NCI-H2227 (cell line): ENCODE data around the gene NFIL3.
"Not testable (repeated sequence)": the region's sequence is repeated elsewhere in the genome, so short reads cannot be mapped to it uniquely, and the experiment has no call there.

Experiments
- DNase-seq: peaks from one replicate; lab custom pipeline; 2025; ENCODE audit not compliant: unreplicated experiment; lab: John Stamatoyannopoulos, UW

The NFIL3 gene, protein sequence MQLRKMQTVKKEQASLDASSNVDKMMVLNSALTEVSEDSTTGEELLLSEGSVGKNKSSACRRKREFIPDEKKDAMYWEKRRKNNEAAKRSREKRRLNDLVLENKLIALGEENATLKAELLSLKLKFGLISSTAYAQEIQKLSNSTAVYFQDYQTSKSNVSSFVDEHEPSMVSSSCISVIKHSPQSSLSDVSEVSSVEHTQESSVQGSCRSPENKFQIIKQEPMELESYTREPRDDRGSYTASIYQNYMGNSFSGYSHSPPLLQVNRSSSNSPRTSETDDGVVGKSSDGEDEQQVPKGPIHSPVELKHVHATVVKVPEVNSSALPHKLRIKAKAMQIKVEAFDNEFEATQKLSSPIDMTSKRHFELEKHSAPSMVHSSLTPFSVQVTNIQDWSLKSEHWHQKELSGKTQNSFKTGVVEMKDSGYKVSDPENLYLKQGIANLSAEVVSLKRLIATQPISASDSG

DNA sequence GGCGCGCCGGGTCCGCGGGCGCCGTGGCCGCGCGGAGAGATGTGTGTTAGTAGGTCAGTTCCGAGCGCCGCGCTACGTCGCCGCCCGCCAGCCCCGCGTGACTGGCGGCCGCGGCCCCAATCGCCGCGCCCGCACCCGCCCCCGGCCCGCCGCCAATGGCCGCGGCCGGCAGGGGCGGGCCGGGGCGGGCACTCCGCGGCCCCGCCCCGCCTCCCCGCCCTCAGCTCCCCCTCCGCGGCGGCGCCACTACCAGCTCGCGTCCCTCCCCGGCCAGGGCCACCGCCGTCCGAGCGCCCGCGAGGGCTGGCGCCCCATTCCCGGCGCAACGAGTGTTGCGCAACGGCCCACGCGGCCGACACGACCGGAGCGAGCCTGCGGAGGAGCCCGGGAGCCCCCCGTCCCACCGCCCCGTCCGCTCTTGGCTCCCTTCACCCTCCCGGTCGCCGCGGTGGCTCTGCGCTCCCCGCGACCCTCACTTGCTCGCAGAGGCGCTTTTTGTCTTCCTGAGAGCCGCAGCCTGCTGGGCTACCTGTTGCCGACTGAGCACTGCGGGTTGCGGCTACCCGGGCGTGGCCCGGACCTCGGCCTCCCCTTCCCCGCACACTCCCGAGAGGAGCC lies at the start of gene NFIL3:
Gene NFIL3, minus strand, starts transcription at position 48 of the 618 bp plus-strand sequence. CDS start 13,098 bp downstream, outside the sequence.
- DNase-seq, result peak; percentile 84

DNA sequence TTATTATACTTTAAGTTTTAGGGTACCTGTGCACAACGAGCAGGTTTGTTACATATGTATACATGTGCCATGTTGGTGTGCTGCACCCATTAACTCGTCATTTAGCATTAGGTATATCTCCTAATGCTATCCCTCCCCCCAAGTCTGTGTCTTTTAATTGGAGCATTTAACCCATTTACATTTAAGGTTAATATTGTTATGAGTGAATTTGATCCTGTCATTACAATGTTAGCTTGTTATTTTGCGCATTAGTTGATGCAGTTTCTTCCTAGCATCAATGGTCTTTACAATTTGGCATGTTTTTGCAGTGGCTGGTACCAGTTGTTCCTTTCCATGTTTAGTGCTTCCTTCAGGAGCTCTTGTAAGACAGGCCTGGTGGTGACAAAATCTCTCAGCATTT lies 47.9 kb upstream of the NFIL3 start:
- DNase-seq, result not testable (repeated sequence)

- DNase-seq, result no peak
Measured at GRCh38 chr9:91465420-91465819, 41.8 kb upstream of the NFIL3 start.

DNA sequence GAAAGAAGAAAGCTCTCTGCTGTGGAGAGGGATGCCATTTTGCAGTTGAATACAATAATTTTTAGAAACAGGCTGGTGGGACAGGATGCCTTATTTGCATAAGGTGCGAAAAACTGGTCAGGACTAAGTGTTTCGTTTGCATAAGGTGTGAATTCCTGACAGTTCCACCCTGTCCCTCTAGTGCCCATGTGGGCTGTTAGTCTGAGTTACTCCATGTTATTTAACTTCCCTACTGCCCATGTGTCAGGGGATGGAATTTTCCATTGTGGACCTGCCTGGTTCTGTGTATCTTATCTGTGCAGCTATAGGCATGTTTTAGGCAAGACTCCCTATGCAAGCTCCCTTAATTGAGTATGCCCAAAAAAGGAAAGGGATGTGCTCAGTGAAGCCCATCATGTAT lies 35.3 kb upstream of the NFIL3 start:
- no peak for DNase-seq

DNA sequence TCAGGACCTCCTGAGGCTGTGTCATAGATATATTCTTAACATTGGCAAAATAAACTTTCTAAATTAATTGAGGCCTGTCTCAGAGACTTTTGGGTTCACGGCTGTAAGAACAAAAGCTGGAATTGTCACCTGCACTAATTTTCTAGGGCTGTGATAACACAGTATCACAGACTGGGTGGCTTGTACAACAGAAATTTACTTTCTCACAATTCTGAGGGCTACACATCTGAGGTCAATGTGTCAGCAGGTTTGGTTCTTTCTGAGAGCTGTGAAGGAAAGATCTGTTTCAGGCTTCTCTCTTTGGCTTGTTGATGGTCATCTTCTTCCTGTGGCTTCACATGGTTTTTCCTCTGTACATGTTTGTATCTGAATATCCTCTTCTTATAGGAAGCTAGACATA lies 29.2 kb upstream of the NFIL3 start:
- no peak for DNase-seq

- no peak for DNase-seq
Measured at GRCh38 chr9:91451431-91452270, 28.0 kb upstream of the NFIL3 start.

DNA sequence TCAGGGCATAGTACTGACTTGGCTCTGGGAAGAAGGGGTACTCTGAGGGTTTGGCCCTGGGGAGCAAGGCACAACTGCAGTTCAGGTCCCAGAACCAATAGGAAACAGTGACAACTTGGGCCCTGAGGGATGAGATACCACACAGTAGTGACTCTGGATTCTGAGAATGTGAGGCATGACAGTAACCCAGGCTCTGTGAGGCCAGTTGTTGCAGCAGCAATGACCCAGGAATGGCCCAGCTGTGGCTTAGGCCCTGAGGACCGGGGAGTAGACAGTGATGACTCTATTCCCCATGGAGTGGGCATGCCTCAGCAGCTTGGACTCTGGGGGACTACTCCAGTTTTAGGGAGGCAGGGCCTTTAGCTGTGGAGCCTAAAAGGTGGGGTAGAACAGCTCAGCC lies 21.5 kb upstream of the NFIL3 start:
- DNase-seq, result no peak

DNA sequence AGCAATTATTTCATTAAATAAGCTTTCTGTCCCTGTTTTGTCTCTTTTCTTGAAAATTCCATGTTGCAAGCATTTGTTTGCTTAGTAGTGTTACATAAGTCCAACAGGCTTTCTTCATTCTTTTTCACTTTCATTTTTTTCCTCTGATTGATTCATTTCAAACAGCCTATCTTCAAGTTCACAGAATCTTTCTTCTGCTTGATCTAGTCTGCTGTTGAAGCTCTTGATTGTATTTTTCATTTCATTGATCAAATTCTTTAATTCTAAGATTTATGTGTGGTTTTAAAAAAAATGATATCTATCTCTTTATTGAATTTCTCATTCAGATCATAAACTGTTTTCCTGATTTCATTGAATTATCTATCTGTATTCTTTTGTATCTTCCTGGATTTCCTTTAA lies 20.4 kb upstream of the NFIL3 start:
- DNase-seq, result no peak

GRCh38 chr9:91443321-91443993 lies 19.8 kb upstream of the NFIL3 start:
- no peak for DNase-seq

- DNase-seq, result no peak
Measured at GRCh38 chr9:91436841-91437240, 13.2 kb upstream of the NFIL3 start.

DNA sequence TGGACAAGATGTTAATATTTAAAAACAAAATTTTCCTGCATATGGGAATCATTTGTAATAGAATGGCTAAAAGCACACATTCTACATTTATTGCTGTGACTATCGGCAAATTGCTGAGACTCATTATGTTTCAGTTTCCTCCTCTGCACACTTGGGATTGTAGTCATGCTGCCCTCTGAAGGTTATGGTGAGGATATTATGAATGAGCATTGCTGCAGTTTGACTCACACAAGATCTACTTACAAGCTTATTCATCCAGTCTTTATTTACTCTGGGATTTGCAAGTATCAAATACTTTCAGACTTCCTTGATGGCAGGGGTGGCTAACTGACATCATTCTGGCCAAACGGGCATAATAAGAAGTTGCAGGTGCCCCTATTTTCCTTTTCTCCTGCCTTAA lies 9.5 kb upstream of the NFIL3 start:
- no peak for DNase-seq

DNA sequence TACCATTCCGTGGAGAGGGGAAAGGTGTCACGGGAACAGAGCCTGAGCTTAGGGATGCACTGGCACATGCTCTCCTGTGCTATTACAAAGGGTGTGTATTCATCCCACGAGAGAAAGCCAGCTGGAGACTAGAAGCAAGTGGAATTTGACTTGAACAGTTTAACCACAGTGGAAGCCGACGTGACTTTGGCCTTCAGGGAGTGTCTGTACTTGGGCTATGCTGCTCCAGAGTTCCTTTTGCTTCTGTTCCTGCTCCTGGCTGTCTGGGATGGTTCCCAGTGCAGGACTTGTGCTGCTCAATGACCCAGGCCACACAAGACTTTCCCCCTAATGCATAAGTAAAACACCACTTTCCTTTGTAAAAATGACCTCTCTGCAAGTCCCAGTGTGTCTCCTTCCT lies 7.9 kb upstream of the NFIL3 start:
- no peak for DNase-seq

- DNase-seq, result no peak
Measured at GRCh38 chr9:91429501-91429900, 5.9 kb upstream of the NFIL3 start.

GRCh38 chr9:91428927-91429351 lies 5.3 kb upstream of the NFIL3 start:
- no peak for DNase-seq

GRCh38 chr9:91428436-91428835 lies 4.8 kb upstream of the NFIL3 start:
- DNase-seq, result no peak

DNA sequence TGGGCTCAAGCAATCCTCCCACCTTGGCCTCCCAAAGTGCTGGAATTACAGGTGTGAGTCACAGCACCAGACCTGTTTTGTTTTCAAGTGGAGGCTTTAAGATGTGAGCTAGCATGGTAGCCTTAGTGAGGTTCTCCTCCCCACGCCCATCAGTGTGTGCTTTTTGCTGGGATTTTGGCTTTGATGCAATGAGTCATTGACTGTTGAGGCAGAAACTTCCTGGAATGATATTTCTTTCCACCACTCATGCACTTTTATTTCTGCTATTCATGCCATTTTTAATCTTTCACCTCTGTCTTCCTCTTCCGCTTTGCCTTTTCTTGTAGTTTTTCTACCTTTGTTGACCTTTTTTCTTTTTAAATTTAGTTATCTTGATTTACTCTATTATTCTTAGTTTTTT lies 4.2 kb upstream of the NFIL3 start:
- DNase-seq, result no peak

DNA sequence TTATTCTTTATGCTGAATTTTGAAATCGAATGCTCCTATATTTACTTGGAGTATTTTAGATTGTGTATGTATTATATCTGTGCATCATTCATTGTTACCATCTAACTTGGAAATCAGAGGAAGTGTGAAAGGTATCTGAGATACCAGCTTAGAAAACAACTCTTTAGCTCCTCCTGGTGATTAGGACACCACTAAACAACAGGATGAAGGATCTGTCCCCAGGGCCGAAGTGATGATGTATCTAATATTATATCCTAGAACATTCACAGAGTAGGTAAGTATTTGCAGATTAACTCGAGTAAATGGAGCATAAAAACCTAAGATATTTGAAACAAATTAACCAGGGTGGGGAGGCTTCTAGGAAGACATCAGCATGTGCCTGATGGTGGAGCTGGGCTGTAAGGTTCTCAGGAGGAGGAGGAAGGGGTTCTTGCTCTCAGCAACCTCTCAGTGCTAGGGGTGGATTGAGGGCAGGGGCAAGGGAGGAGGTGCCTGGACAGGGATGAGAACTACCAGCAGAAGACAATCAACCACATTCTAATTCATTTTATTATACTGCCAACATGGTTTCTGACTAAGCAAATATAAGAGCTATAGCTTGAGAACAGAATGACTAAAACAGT lies 2.6 kb upstream of the NFIL3 start:
- DNase-seq, result peak; percentile 9

DNA sequence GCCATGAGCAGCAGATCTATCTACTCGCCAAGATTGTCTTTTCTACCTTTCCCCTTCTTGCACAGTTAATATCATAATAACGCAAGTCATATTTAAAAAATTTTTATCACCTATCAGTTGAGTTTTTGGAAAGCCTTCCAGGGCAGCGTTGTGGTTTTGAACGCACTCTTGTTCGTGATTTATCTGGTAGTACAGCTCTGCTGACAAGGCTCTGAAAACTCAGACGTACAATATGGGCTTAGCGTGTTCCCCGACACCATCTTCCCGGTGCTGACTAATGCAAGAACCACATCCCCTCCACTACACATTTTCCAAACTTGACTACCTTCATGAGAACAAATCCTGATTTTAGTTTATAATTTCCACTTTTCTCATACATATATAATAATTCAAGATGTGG lies 1.6 kb upstream of the NFIL3 start:
- DNase-seq, result no peak

GRCh38 chr9:91424403-91425176 lies 958 bp upstream of the NFIL3 start:
- DNase-seq, result peak; percentile 75
